AG09309 (cell line): ENCODE data around the gene SHROOM3.

ENCODE experiments used
- DNase-seq: peaks from one replicate; pipeline ENCODE4 v3.0.0-alpha.2; 2010; ENCODE audit warnings: low read depth
- H3K4me3 ChIP-seq: 2 replicates; pipeline ENCODE4 v1.5.1; 2011; ENCODE audit warnings: mild to moderate bottlenecking, low read depth, low read length, moderate library complexity; ENCODE audit not compliant: control insufficient read depth
- CTCF ChIP-seq: IDR thresholded peaks from 2 replicates; pipeline ENCODE4 v1.5.1; 2011; ENCODE audit warnings: mild to moderate bottlenecking, low read depth, low read length, inconsistent platforms; ENCODE audit not compliant: insufficient read depth, control insufficient read depth; ENCODE audit errors: missing control alignments

Gene SHROOM3

GRCh38 chr4:76596713-76597112 lies 161.7 kb downstream of the SHROOM3 start:
- TF ChIP-seq CTCF, result no peak
- no peak for DNase-seq
- no peak overlapping the region for H3K4me3 ChIP-seq

- no peak overlapping the region for H3K4me3 ChIP-seq
- no peak for TF ChIP-seq CTCF
- DNase-seq, result no peak
Measured at GRCh38 chr4:76597423-76597979, 162.5 kb downstream of the SHROOM3 start.

GRCh38 chr4:76600447-76600846 lies 165.4 kb downstream of the SHROOM3 start:
- DNase-seq, result no peak
- H3K4me3 ChIP-seq, result no peak overlapping the region
- no peak for TF ChIP-seq CTCF

GRCh38 chr4:76601791-76602190 lies 166.8 kb downstream of the SHROOM3 start:
- TF ChIP-seq CTCF, result no peak
- H3K4me3 ChIP-seq, result no peak overlapping the region
- no peak for DNase-seq

- no peak for DNase-seq
- TF ChIP-seq CTCF, result no peak
- no peak overlapping the region for H3K4me3 ChIP-seq
Measured at GRCh38 chr4:76605099-76605563, 170.1 kb downstream of the SHROOM3 start.

- DNase-seq, result no peak
- no peak for TF ChIP-seq CTCF
- H3K4me3 ChIP-seq, result no peak overlapping the region
Measured at GRCh38 chr4:76606645-76607265, 171.7 kb downstream of the SHROOM3 start.
